GM15510 (cell line): ENCODE results near the gene KRT72.

Source experiments
- POLR2A ChIP-seq: IDR thresholded peaks from 3 replicates; pipeline ENCODE4 v1.6.1; 2011; ENCODE audit warnings: borderline replicate concordance; ENCODE audit not compliant: insufficient read length; ENCODE audit errors: extremely low read depth

Gene KRT72

GRCh38 chr12:52555577-52555976 is 45.7 kb downstream of the KRT72 start:
- TF ChIP-seq POLR2A: no peak

GRCh38 chr12:52552681-52553195 is 48.5 kb downstream of the KRT72 start, which contains the start of gene KRT71:
Gene KRT71, minus strand, starts transcription at chr12:52553145. Its CDS starts 68 bp downstream, at chr12:52553077.
- TF ChIP-seq POLR2A: no peak

GRCh38 chr12:52552055-52552454 is 49.2 kb downstream of the KRT72 start:
- no peak for TF ChIP-seq POLR2A

GRCh38 chr12:52551216-52551865 is 49.9 kb downstream of the KRT72 start:
- TF ChIP-seq POLR2A: no peak

DNA sequence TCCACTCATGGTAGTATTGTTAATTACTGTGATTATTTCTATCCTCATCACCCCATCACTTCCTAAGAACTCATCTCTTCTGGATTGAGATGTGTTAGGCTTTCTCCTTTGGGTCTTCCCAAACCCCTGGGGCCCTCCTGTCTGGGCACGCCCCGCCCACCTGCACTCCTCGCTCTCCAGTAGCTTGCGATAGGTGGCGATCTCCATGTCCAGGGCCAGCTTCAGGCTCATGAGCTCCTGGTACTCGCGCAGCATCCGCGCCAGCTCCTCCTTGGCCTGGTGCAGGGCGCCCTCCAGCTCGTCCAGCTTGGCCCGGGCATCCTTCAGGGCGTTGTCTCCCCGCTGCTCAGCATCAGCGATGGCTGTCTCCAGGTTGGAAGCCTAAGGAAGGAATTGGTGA is 55.1 kb downstream of the KRT72 start:
- no peak for TF ChIP-seq POLR2A

DNA sequence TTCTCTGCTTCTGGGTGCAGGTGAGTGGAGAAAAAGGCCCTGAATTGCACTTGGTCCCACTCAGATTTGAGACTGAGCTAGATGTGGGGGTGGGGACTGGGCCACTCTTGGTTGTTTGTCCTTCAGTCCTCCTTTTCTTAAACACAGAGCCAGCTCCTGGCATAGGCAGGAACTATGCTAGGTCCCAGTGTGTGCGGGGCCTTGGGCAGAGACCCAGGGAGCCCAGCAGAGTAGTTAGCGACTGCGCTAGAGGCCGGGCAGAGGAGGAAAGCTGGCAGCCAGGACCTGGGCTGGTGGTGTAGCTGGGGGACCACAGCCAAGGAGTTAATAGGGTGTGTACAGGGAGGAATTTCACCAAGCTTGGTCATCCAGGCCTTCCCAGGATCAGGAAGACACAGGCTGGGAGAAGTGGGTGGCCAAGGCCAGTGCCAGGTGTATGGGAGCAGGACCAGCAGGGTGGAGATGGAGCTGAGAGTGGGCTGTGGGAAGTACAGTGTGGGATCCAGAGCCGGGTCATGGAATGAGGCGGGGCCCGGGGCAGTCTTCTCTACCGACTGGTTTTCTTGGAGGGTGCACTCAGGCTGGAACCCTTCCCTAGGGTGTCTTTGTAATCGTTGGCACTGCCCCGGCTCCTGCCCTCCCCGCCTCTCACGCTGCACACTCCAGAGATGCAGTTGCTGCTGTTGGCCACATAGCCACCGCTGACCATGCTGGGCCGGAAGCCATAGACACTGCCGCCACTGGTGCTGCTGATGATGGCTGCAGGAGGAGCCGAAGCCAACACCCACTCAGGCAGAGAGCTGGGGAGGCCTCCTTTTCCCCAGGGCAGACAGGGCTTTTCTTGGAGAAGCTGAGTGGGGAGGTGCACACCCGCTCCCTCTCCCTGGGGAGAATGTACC is 57.0 kb downstream of the KRT72 start:
- TF ChIP-seq POLR2A: no peak

DNA sequence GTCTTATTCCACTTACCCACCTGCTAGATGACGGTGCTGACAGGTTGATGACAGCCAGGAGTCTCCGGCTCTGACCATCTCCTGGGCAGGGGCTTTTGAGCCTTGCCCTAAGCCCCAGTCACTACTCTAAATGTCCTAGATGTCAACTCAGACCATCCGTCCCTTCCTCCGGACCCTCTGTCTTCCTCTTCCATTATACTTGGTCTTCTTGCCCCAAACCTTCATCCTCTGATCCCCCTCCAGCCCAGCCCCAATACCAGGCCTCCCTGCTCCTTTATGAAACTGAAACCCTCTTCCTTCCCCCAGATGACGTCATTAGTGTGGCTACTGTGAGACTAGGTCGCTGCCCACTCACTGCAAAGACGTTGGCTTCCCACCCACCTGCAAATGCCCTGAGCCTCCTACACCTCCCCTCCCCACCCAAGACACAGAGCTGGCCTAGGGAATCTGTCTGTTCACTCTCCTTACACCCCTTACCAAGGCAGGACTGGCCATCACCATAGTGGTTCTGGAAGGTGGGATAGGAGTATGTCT is 58.4 kb downstream of the KRT72 start:
- no peak for TF ChIP-seq POLR2A

DNA sequence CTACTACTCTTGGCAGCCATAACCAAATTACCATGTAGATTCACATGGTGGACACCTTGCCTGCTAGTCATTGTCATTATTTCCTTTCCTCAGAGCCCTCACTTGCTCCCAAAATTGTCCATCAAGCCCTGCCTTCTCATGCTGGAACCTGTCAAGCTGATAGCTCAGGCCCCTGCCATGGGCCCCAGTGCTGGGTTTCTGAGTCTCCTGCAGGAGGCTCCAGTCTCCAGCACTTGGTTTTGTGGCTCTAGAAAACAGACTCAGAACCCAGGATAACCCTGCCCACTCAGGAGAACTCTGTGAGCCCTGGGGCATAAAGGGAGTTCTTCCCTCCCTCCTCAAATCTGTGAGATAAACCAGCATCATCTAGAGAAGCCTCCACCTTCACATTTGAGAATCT is 59.1 kb downstream of the KRT72 start:
- TF ChIP-seq POLR2A: no peak

DNA sequence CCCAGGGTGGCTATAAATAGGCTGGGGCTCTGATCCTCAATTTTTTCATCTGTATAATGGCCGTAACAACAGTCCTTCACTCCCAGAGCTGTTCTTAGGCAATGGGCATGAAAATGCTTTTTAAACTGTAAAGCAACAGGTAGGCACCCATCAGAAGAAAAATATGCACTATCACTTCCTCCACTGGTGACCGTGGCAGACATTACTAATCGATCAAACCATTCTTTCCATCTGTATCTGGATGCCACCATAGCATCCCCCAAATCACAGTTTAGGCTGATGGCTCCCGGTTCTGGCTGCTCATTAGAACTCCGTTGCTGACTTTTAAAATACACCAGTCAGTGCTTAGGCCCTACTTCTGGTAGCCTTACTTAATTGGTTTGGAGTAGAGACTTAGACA is 59.6 kb downstream of the KRT72 start:
- TF ChIP-seq POLR2A: no peak

DNA sequence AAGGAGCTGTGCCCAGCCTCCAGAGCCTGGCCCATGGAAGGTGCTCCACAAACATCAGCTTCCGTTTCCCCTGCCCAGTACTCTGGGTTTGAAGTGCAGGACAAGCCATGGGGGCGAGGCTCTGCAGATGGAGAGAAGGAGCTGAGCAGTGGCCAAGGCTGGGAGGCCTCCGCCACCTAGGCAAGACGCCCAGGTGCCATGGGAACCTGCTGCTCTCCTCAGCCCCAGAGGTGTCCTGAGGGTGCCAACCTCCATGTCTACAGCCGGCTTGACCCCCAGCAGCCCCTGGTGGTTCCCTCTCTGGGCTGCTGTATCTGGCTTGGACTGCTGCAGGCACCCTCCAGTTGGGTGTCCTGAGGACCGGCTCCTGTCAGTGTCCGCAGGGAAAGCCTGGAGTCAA is 60.7 kb downstream of the KRT72 start:
- no peak for TF ChIP-seq POLR2A

DNA sequence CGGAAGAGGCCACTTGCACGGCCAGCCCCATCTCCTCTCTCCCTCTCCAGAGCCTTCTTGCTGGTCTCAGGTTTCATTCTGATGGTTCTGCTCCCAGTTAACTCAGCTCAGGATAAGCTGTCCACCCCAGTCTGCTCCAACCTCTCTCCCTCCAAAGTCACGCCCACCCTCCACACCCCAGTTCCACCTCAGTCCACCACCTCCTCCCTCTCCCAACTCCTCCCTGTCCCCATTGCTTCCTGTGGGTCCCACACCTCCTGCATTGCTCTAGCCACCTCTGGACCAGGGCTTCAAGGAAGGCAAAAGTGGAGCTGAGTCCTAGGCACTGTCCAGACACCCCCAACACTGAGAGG is 61.5 kb downstream of the KRT72 start:
- no peak for TF ChIP-seq POLR2A

GRCh38 chr12:52539083-52539820 is 62.0 kb downstream of the KRT72 start:
- no peak for TF ChIP-seq POLR2A

- TF ChIP-seq POLR2A: no peak
Measured at GRCh38 chr12:52537101-52537500, 64.2 kb downstream of the KRT72 start.
